Osteoblast (primary cell): ENCODE data around the gene LRP2. TPM values are rescaled to one million over a fixed set of nuclear protein-coding genes. Genes with fewer than 3 reads are reported as not detected.
A peak's percentile ranks its signal among the peaks of the same experiment; 100 is the strongest.

ENCODE experiments used
- DNase-seq: peaks from one replicate; pipeline ENCODE4 v3.0.0; 2011; ENCODE audit warnings: low spot score, mixed read lengths; ENCODE audit not compliant: insufficient read length; ENCODE audit errors: missing footprints
- H2AFZ ChIP-seq: 2 replicates; pipeline ENCODE4 v1.6.0; 2011; ENCODE audit warnings: mild to moderate bottlenecking, low read length
- H3K27ac ChIP-seq: 2 replicates; pipeline ENCODE4 v1.5.1; 2011; ENCODE audit warnings: mild to moderate bottlenecking, low read depth, low read length, moderate library complexity
- H3K27me3 ChIP-seq: 2 replicates; pipeline ENCODE4 v1.6.0; 2012; ENCODE audit warnings: mild to moderate bottlenecking, control low read depth, inconsistent platforms, low read length, moderate library complexity; ENCODE audit not compliant: insufficient read depth
- H3K36me3 ChIP-seq: 2 replicates; pipeline ENCODE4 v1.5.1; 2011; ENCODE audit warnings: mild to moderate bottlenecking, low read length, control low read depth, moderate library complexity; ENCODE audit not compliant: insufficient read depth
- H3K4me1 ChIP-seq: 2 replicates; pipeline ENCODE4 v1.5.1; 2011; ENCODE audit warnings: mild to moderate bottlenecking, low read length, control low read depth, moderate library complexity; ENCODE audit not compliant: insufficient read depth
- H3K4me2 ChIP-seq: 2 replicates; pipeline ENCODE4 v1.6.0; 2011; ENCODE audit warnings: mild to moderate bottlenecking, low read length; ENCODE audit not compliant: insufficient read depth
- H3K4me3 ChIP-seq: fragments of 200-600 bp; sonication (generic); 3 replicates; pipeline ENCODE4 v1.5.1; 2012; ENCODE audit warnings: mild to moderate bottlenecking, low read length, inconsistent platforms; ENCODE audit not compliant: insufficient read depth
- H3K79me2 ChIP-seq: 2 replicates; pipeline ENCODE4 v1.6.0; 2012; ENCODE audit warnings: mild to moderate bottlenecking, low read length, control low read depth, inconsistent platforms; ENCODE audit not compliant: insufficient read depth
- H3K9me3 ChIP-seq: 2 replicates; pipeline ENCODE4 v1.5.1; 2011; ENCODE audit warnings: low read depth, low read length, control low read depth
- H4K20me1 ChIP-seq: 2 replicates; pipeline ENCODE4 v1.6.0; 2012; ENCODE audit warnings: mild to moderate bottlenecking, low read length, control low read depth; ENCODE audit not compliant: insufficient read depth
- total RNA-seq: library from RNA; depleted of rRNA; stranded (reverse); fragments of >200 nt; gene quantifications from 2 replicates; pipeline ENCODE4 v1.2.3, GENCODE V29; 2012
- TF ChIP-seq, protein P1 (sequence below): IDR thresholded peaks from 2 replicates; pipeline ENCODE4 v1.5.1; 2011; ENCODE audit warnings: mild to moderate bottlenecking, low read depth, low read length, moderate library complexity; ENCODE audit errors: extremely low read depth

The LRP2 gene
- total RNA-seq, 1 donor: not detected

DNA sequence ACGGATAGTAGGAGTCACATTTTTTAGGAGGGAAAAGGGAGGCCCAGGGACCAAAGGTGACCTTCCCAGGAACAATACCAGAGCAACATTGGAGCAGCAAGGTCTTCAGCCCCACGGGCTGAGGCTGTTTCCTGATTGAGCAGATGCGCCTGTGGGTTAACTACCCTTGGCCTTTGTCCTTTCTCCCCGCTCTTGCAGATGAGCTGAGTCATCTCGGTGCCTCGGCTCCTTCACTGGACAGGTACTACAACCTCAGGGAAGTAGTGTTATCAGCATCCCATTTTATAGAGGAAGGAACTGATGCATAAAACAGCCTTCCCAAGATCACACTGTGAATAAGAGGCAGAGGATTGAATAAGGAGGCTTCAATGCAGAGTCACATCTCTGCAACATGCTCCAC, 249.5 kb downstream of the LRP2 start:
- Histone ChIP-seq H4K20me1 (no peaks in the 10 kb centered on the region), H3K4me1 (peaks cover 3% of the 10 kb centered on the region), H3K4me2 (no peak overlapping the region), H3K79me2 (no peaks in the 10 kb centered on the region), H3K4me3 (no peak overlapping the region), H3K36me3 (no peaks in the 10 kb centered on the region), H3K27ac (no peak overlapping the region), H3K9me3 (no peaks in the 10 kb centered on the region), H3K27me3 (no peaks in the 10 kb centered on the region), H2AFZ (no peak overlapping the region)
- TF ChIP-seq, protein P1, sequence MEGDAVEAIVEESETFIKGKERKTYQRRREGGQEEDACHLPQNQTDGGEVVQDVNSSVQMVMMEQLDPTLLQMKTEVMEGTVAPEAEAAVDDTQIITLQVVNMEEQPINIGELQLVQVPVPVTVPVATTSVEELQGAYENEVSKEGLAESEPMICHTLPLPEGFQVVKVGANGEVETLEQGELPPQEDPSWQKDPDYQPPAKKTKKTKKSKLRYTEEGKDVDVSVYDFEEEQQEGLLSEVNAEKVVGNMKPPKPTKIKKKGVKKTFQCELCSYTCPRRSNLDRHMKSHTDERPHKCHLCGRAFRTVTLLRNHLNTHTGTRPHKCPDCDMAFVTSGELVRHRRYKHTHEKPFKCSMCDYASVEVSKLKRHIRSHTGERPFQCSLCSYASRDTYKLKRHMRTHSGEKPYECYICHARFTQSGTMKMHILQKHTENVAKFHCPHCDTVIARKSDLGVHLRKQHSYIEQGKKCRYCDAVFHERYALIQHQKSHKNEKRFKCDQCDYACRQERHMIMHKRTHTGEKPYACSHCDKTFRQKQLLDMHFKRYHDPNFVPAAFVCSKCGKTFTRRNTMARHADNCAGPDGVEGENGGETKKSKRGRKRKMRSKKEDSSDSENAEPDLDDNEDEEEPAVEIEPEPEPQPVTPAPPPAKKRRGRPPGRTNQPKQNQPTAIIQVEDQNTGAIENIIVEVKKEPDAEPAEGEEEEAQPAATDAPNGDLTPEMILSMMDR: no peak
- no peak for DNase-seq

DNA sequence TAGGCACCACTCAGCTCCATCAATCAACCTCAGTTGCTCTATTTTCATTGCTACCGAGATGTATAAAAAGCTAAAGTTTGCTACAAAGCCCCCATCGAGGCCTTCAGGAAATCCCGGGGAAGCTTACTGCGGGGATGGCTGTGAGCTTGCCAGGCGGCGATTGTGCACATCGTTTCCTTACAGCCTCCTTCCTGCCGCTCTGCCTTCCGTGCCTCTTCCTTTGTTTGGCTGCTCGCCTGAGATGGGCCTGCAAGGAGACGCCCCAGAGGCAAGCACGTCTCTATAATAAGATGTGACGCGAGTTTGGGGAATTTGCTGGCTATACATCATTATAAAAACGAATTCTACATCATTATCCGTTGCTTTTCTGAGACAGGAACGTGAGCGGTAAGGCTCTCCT, 251.4 kb downstream of the LRP2 start:
- Histone ChIP-seq H3K36me3 (no peaks in the 10 kb centered on the region), H3K9me3 (no peaks in the 10 kb centered on the region), H3K4me3 (no peak overlapping the region), H3K79me2 (no peaks in the 10 kb centered on the region), H3K4me2 (no peak overlapping the region), H3K27ac (no peak overlapping the region), H2AFZ (no peak overlapping the region), H3K27me3 (no peaks in the 10 kb centered on the region), H4K20me1 (no peaks in the 10 kb centered on the region), H3K4me1 (peaks cover 3% of the 10 kb centered on the region)
- TF ChIP-seq, protein P1: no peak
- DNase-seq: no peak

DNA sequence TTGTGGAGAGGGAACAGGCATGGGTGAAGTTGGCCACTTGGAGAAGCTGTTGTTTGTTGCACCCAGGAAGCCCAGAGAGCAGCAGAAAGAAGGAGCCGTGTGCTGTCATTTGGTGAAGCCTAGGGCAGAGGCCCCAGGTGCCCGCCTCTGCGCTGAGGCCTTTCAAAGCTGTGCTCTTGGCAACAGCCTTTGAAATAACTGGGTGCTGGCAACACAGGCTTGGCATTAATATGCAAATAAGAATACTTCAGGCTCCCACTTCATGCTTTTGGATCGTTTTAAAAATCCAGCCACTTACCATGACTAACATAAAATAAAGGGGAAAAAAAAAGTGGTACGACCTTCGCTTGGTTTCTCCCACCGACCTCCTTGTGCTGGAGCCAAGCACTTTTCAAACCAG, 251.9 kb downstream of the LRP2 start:
- no peaks in the 10 kb centered on the region for H3K79me2 ChIP-seq
- H3K4me3 ChIP-seq: no peak overlapping the region
- H3K27me3 ChIP-seq: no peaks in the 10 kb centered on the region
- no peaks in the 10 kb centered on the region for H3K9me3 ChIP-seq
- H3K36me3 ChIP-seq: no peaks in the 10 kb centered on the region
- TF ChIP-seq, protein P1: no peak
- H2AFZ ChIP-seq: no peak overlapping the region
- no peaks in the 10 kb centered on the region for H4K20me1 ChIP-seq
- no peak overlapping the region for H3K27ac ChIP-seq
- no peak overlapping the region for H3K4me2 ChIP-seq
- H3K4me1 ChIP-seq: peaks cover 3% of the 10 kb centered on the region
- no peak for DNase-seq

DNA sequence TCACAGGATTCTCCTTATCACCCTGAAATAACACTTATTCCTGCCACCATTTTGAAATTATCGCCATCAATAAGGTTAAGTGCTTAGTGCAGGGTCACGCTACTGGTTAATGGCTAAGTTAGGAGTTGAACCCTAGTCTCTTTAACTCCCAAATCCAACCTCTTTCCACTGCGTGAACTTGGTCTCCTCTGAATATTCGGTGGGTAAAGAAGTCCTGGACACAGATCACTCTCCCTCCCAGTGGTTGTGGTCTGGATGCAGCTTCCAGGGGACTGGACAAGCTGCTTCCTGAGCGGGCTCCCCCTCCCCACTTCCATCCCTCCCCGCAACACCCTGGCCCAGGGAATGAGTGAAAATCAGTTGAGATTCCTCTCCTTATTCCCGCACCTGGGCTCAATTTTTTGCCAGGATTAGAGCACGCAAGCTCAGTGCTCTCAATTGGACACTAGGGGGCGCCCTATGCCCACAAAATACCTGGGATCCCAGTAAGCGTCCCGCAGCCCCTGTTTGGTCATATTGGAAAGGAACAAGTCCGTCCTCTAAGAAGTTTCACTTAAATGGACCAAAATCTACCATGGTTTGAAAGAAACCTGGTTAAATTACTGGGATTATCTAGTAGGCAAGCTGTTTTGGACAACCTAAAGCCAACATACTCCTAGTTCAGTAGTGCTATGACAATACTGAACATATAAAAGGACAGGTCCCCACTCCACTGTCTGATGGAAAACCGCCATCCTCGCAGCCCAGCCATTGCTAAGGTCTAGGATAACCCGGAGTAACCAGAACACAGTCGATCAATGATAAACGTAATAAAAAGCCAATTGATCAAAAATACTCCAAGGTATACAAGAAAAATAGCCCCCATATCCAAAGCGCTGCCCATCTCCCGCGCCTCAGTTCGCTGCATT, 252.6 kb downstream of the LRP2 start:
- Histone ChIP-seq H2AFZ (peak overlapping the region; percentile 59), H3K4me2 (peak overlapping the region; percentile 74), H3K9me3 (no peaks in the 10 kb centered on the region), H3K4me1 (peaks cover 3% of the 10 kb centered on the region), H3K27me3 (no peaks in the 10 kb centered on the region), H3K79me2 (no peaks in the 10 kb centered on the region), H3K4me3 (peak overlapping the region; percentile 18), H3K36me3 (no peaks in the 10 kb centered on the region), H3K27ac (no peak overlapping the region), H4K20me1 (no peaks in the 10 kb centered on the region)
- TF ChIP-seq, protein P1: peak; percentile 91
- peak; percentile 85 for DNase-seq
